GM21528 (cell line): ENCODE measurements around the gene ZNF653.

Source experiments
- ATAC-seq: cut with Tn5 transposase; IDR thresholded peaks from one replicate; pipeline ENCODE4 v1.9.1; 2021; ENCODE audit warnings: mild to moderate bottlenecking, moderate library complexity; ENCODE audit not compliant: unreplicated experiment, low FRiP score

The ZNF653 gene, protein sequence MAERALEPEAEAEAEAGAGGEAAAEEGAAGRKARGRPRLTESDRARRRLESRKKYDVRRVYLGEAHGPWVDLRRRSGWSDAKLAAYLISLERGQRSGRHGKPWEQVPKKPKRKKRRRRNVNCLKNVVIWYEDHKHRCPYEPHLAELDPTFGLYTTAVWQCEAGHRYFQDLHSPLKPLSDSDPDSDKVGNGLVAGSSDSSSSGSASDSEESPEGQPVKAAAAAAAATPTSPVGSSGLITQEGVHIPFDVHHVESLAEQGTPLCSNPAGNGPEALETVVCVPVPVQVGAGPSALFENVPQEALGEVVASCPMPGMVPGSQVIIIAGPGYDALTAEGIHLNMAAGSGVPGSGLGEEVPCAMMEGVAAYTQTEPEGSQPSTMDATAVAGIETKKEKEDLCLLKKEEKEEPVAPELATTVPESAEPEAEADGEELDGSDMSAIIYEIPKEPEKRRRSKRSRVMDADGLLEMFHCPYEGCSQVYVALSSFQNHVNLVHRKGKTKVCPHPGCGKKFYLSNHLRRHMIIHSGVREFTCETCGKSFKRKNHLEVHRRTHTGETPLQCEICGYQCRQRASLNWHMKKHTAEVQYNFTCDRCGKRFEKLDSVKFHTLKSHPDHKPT

DNA sequence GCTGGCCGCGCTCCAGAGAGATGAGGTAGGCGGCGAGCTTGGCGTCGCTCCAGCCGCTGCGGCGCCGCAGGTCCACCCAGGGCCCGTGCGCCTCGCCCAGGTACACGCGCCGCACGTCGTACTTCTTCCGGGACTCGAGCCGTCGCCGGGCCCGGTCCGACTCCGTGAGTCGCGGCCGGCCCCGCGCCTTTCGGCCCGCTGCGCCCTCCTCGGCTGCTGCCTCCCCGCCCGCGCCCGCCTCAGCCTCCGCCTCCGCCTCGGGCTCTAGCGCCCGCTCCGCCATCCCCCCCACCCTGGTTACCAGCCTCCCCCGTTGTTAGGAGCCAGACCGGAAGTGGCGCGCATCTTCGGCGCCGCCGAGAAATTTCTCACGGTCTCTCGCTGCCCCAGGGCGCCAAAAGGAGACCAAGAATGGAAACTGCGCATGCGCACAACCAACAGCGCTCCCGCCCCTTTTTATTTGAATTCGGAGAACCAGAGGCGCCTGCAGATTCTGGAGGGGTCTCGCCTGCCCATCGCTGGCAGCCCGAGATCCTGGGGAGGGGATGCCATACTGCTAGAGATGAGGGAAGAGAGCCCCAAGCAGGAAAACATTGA, at the start of gene ZNF653:
ZNF653 (minus strand) TSS at position 336 of the 597 bp plus-strand sequence; CDS start at position 283, 53 bp downstream.
- peak; percentile 54 for ATAC-seq

DNA sequence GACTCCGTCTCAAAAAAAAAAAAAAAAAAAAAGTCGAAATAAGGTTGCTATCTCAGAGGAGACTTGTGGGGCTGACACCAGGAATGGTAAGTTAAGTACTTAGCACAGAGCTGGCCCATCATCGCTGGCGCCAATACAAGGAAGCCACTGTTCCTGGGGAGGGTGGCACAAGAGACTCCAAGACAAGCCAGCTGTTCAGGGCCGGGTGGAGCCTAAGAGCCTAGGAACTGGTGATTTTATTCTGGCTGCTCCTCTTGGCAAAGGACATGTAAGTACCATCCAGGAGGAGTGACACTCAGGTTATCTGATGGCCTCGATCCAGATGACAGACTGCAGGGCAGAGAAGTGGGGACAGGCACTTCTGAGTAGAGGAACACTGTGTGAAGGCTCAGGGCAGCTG, 49.6 kb upstream of the ZNF653 start:
- ATAC-seq = no peak

DNA sequence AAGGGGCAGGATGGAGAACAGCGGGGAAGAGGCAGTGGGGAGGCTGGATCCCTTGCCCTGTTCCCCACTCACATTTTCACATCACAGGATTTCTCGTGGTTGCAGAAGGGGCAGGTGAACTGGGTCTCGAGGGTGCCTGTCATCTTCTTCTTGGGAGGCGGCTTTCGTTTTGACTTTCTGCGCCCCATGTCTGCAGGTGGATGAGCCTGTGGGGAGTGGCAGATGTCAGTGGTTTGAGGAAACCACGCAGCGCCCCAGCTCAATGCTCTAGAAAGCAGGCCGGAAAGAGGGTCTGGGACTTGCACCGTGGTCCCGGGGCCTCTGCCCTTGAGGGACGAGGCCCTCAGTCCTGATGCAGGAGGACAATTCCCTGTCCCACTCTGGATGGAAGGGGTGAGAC, 48.5 kb upstream of the ZNF653 start:
- ATAC-seq = no peak

DNA sequence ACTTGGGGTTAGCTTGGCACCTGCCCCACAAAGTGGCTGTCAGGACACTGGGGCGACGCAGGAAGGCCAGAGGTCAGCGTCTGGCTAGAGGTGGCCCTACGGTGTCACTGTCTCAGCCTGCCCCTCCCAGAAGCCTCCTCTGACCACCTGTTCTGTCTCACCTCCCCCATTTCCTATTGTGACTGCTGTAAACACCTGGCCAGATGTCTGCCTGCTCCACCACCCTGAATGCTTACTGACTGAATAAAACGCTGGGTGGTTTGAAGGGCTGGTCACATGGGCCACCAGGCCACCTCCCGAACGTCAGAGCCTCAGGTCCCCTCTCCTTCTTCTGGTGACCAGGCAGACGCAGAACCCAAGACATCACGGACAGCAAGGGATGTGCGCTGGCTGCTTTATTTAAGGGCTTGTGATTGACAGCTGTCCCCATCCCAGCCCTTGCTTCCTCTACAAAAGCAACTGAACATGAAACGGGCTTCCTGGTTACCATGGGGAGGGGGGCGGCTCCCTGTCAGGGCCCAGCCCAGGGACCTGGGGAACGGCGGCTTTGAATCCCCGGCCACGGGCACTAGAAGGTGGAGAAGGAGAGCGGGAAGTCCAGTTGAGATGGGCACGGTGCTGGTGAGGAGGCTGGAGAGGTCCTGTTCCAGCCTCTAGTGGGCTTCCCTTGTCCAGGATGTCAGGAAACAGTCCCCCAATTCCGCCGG, 47.2 kb upstream of the ZNF653 start:
- no peak for ATAC-seq

DNA sequence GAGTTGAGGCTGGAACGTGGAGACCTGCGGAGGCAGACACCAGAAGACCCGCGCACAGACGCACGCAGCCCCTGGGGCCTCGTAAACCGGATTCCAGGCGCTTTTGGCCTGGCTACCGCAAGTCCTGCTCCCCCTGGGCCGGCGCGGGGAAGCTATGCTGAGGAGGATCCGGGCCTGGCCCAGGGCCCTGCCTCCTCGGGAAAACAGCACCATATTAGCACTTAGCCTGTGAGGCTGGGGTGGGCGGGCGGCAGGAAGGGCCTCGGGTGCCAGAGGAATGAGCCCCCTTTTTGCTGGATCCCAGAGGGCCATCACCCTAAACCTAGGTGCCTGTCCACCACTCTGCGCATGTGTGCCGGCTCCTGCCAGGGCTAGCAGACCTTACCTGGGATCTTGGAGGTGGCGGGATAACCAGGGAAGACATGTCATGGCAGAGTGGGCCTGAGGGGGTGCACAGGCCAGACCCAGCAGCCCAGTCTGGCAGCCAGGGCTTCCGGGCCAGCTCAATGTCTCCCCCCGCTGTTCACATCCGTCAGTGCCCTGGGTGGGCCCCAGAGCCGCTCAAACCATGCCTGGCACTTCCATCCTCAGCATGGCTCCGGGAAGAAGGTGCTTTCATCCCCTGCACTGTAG, 46.1 kb upstream of the ZNF653 start:
- no peak for ATAC-seq

DNA sequence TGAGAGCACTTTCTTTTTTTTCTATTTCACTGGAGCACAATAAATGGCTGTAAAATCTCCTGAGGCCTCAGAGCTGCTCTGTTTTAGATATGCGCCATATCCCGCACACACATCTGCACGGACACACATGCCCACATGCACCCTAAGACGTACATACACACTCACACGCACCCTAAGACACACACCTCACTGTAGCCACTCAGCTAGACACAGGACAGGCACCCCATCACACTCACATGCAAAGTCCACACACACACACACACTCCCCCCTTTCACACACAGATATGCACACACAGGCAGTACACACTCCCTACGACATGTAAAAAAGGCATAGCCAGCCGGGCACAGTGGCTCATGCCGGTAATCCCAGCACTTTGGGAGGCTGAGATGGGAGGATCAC, 44.6 kb upstream of the ZNF653 start:
- ATAC-seq = no peak

DNA sequence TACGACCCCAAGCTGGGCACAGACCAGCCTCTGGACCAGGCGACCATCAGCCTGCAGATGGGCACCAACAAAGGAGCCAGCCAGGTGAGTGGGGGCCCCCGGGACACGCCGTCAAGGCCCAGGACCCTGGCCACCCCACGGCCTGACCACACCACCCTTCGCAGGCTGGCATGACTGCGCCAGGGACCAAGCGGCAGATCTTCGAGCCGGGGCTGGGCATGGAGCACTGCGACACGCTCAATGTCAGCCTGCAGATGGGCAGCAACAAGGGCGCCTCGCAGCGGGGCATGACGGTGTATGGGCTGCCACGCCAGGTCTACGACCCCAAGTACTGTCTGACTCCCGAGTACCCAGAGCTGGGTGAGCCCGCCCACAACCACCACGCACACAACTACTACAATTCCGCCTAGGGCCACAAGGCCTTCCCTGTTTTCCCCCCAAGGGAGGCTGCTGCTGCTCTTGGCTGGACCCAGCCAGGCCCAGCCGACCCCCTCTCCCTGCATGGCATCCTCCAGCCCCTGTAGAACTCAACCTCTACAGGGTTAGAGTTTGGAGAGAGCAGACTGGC, 43.8 kb upstream of the ZNF653 start:
- no peak for ATAC-seq

DNA sequence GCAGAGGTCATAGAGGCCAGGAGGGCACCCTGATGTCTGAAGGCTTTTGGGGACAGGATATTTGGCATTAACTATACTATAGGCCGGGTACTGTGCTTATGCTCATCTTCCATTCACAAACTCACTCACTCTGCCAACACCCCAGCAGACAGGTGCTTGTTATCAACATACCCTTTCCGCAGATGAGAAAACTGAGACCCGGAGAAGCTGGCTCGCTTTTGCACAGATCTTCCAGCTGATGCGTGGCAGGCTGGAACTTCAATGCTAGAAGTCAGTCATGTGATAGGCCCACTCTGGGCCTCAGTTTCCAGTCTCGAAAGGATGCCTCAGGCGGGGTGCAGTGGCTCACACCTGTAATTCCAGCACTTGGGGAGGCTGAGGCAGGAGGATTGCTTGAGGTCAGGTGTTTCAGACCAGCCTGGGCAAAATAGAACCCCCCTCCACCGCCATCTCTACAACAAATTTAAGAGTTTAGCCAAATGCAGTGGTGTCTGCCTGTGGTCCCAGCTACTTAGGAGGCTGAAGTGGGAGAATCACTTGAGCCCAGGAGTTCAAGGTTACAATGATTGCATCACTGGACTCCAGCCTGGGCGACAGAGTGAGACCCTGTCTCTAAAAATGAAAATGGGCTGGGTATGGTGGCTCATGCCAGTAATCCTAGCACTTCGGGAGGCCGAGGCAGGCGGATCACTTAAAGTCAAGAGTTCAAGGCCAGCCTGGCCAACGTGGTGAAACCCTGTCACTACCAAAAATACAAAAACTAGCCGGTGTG, 42.5 kb upstream of the ZNF653 start:
- no peak for ATAC-seq

DNA sequence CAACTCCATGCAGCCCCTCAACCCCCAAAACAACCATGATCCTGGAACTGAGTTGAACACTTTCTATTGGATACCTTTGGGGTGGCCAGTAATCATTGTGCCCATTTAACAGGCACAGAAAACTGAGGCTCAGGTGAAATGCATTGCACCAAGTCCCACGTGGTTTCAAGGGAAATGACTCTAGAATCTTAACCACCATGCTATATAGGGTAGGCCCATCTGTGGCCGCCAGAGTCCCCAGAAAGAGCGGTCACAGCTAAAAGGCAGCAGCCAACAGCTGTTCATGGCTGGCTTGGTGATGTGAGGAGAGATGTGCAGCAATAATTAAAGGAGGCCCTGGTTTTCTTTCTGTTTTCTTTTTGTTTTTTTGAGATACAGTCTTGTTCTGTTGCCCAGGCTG, 35.6 kb upstream of the ZNF653 start:
- no peak for ATAC-seq

DNA sequence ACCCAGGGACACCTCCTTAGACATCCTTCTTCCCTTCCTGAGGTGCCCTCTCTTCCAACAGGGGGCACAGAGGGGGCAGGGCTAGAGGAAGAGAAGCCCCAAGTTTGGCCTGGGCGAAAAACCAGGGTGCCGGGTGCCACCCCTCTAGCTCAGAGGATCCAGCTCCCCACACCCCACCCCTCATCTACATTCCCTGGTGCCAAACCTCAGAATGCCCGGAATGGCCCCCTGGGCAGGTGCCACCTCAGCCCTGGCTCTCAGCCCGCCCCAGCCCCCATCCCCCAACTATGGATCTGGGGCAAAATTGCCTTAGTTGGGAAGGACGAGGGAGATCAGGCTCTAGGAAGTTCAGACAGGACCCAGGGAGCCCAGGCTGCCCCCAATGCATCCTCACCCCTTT, 35.0 kb upstream of the ZNF653 start:
- ATAC-seq = no peak

DNA sequence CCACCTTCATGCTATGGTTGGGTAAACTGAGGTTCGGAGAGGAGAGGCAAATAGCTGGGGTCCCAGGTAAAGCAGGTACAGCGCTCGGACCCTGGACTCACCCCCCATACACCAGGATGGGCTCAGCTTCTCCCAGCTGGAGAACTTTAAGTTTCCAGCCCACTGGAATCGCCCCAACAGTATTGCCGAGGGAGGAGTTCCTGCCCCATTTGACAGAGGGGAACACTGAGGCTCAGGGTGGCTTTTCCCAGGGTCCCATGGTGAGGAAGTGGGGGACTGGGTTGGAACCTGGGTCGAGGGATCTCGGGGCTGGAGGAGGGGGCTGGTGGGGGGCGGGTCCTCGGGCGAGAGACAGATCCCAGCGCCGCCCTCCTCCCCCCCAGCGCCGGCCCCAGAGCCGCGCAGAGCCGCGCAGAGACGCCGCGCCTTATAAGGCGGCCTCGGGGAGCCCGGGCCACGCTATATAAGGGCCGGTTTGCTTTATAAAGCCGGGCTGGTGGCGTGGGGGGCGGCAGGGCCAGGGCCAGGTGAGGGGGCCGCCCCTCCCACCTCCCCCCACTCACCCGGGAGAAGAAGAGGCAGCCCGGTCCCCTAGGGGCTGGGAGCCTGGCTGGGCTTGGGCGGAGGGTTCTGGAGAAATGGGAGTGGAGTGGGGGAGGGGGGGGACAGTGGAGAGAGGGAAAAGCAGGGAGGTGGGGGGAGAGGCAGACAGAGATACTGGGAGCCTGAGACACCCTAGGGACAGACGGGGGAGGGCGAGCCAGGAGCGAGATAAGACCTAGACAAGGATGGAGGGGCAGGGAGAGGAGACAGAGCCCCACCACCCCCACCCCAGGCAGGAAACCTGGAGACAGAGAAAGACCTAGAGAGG, 34.1 kb upstream of the ZNF653 start:
- ATAC-seq = no peak

DNA sequence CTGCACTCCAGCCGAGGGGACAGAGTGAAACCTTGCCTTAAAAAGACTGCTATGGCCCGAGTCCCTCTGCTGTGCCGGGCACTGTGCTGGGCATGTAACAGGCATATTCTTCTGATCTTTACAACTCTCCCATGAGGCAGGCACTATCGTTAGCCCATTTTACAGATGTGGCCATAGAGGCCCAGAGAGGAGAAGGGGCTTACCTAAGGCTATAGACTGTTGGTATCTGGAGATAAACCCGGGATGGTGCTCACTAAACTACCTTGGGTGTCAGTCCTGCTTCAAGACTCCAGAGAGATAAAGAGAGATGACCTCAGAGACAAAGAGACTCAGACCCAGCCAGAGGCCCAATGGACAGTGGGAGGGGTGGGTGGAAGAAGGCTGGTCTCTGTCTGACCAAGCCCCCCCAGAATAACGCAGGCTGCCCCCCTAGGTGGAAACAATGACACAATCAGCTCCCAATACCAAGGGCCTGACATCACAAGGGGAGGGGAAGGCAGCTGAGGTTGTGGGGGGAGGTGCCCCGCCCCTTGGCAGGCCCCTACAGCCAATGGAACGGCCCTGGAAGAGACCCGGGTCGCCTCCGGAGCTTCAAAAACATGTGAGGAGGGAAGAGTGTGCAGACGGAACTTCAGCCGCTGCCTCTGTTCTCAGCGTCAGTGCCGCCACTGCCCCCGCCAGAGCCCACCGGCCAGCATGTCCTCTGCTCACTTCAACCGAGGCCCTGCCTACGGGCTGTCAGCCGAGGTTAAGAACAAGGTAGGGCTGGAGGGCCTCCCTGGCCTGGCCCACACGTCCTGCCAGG, 32.8 kb upstream of the ZNF653 start, which contains the start of gene CNN1:
CNN1 (plus strand) TSS at position 620 of the 805 bp plus-strand sequence; CDS start at position 697, 77 bp downstream.
- no peak for ATAC-seq

DNA sequence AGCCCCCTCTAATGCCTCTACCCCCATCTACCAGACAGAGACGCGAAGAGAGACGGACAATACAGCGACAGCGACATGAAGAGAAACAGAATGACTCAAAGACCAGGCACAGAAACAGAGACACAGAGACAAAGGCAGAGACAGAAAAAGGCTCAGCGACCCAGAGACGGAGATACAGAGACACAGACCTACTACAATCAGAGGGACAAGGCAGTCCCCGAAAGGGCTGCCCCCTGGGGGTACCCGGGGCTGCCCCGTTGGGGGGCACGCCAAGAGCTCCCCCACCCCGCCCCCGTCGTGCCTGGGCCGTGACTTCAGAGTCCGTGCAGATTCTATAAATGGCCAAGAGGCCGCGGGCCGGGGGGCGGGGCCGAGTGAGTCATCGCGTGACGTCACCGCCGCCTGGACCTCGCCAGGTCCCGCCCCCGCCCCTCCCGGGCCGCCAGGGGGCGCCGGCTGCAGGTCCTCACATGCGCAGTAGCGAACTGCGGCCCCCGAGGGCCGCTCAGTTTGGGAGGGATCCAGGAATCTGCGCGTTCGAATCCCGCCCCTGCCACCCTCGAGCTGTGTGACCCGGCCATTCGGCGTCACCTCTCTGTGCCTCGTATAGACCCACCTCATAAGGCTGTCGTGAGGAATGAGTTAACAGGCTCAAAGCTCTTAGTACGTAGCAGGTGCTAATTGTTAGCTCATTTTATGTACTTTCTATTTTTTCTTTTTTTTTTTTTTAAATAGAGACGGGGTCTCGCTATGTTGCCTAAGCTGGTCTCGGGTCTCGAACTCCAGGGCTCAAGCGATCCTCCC, 30.4 kb upstream of the ZNF653 start:
- no peak for ATAC-seq

DNA sequence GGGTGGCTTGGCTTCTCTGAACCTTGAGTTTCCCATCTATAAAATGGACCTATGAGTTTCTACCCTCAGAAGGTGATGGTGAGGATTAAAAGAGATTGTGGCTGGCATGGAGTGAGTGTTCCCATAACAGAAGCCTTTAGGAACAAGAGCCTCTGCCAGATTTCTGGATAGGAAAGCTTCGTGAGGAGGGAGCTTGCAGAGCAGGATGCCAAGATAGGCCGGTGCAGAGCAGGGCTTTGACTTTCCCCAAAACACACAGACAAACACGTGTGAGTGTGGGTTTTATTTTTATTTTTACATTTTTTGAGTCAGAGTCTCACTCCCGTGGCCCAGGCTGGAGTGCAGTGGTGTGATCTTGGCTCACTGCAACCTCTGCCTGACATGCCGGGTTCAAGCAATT, 29.3 kb upstream of the ZNF653 start:
- ATAC-seq = no peak

DNA sequence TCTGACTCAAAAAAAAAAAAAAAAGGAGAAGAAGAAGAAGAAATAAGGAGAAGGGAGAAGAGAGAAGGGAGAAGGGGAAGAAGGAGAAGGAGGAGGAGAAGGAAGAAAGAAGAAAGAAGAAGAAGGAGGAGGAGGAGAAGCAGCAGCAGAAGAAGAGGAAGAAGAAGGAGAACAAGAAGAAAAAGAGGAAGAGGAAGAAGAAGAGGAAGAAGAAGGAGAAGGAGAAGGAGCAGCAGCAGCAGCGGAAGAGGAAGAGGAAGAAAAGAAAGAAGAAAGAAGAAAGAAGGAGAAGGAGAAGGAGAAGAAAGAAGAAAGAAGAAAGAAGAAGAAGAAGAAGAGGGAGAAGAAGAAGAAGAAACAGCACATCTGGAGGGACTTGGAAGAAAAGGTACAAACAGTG, 28.9 kb upstream of the ZNF653 start:
- no peak for ATAC-seq

DNA sequence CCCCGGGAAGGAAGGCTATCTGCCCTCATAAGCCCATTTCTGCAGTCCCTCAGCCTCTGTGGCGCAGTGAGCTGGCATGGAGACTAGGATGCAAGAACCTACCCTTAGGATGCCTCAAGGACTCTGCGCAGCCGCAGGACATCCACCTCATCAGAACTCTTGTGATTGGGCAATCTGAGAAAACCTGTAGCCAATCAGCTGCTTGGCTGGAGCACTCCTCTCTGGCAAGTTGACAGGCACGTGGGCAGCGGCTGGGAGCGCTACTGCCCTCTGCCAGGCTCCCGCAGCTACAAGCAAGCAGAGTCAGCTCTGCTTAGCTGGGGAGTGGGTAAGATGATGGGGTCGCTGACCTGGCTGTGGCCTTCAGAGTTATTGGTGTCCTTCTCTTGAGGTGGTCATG, 24.8 kb upstream of the ZNF653 start:
- ATAC-seq = no peak
